ENCODE measurements around the gene PPFIA1.
A peak's percentile ranks its signal among the peaks of the same experiment; 100 is the strongest.
"Not testable (repeated sequence)": the region's sequence is repeated elsewhere in the genome, so short reads cannot be mapped to it uniquely, and the experiment has no call there.

Gene PPFIA1

DNA sequence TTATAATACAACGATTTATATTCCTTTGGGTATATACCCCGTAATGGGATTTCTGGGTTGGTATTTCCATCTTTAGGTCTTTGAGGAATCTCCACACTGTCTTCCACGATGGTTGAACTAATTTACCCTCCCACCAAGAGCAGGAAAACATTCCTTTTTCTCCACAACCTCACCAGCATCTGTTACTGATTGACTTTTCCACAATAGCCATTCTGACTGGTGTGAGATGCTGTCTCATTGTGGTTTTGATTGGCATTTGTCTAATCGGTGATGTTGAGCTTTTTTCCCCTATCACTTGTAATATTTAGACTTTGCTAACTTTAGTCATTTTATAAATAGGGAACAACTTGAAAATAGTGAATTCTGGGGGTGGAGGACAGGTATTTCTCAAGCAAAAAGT, 58.1 kb downstream of the PPFIA1 start:
- no peak for DNase-seq

DNA sequence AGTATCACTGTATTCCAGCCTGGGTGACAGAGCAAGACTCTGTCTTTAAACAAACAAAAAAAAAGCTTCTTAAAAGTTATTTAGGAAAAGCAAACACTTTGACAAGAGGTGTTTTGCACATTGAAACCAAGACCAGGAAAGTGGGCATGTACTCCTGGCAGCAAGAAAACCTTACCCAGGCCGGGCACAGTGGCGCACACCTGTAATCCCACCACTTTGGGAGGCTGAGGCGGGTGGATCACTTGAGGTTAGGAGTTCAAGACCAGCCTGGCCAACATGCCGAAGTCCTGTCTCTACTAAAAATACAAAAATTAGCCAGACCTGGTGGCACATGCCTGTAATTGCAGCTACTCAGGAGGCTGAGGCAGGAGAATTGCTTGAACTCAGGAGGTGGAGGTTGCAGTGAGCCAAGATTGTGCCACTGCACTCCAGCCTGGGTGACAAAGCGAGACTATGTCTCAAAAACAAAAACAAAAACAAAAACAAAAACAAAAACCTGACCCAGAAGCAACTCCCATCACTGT, 60.9 kb downstream of the PPFIA1 start:
- not testable (repeated sequence) for DNase-seq

DNA sequence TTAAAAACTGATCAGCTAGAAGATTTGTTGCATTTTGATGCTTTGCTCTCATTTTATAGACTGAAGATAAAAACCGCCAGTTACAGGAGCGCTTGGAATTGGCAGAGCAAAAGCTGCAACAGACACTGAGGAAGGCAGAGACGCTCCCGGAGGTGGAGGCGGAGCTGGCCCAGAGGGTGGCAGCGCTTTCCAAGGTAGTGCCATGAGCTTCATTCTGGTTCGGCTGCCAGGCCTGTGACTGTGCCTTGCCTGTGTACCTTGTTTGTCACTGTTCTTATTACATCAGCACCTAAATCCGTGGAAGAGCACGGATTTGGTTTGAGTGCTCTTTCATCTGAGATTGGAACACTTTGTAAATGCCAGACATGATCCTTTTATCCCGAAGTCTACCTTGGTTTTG, 61.4 kb downstream of the PPFIA1 start:
- DNase-seq = no peak

DNA sequence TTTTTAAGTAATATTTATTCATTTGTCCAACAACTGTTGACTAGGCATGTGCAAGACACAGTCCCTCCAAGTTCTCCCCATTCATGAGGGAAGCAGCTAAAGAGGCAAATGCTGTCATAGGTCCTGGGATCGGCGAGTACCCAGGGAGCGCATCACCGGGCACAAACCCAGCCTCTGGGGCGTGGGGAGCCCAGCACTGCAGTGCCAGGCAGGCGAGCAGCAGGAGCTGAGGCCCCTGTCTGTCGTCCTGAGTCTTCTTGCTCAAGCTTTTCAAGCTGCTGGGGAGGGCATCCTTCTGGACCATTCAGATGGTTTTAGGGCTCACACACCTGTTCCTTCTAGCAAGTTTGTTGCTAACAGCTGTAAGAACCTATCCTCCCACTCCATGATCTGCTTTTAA, 62.1 kb downstream of the PPFIA1 start:
- DNase-seq = no peak

DNA sequence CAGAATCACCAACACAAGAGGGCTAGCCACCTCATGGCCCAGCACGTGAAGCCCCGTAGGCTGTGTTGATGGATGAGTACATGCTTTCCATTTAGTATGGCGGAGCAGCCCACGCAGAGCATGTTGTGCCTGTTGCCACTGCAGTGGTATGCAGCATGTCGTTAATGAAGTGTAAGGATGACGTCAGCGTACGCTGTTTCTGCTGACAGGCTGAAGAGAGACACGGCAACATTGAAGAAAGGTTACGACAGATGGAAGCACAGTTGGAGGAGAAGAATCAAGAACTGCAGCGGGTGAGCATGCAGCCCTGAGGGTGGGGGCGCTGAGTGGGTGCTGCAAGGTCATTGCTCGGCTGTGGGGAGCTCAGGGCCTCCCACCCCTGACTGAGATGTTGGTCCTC, 62.8 kb downstream of the PPFIA1 start:
- no peak for DNase-seq

DNA sequence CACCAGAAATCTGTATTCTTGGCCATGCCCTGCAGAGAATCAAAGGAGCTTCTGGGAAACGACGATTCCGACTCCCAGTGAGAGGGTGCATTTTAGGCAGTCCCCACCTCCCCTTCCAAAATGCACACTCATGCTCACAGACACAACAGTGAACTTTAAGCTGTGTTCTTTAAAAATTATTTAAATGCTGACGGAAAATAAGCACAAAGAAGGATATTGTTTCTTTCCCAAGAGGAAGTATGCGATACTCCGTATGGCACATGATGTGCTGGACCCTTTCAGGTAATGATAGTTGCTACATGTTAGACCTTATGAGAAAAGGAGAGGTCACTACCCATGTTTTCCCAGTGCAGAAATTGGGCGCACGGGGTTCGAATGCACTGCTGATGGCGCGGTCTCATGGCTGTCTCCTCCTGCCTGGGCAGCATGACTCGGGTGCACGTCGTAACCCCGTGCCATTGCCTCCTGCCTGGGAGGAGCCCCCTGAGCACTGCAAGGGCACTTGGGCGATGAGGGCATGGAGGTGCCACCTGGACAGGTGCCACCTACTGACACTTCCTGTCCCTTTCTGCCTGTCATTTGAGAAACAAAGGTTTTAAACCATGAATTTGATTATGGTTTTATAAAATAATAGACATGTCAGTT, 64.0 kb downstream of the PPFIA1 start:
- no peak for DNase-seq

DNA sequence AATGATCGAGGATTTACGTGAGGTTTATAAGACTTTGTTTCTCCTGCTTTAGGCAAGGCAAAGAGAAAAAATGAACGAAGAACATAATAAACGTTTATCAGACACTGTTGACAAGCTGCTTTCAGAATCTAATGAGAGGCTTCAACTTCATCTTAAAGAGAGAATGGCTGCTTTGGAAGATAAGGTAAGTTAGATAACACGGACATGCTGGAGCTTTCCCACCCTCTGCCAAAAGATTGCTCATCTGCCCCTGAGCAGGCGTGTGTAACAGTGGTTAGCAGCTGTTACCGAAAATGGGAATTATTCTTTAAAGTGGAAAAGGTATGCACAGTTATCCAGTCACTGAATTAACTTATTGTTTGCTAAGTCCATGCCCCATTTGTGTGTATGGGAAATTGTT, 65.0 kb downstream of the PPFIA1 start:
- no peak for DNase-seq

DNA sequence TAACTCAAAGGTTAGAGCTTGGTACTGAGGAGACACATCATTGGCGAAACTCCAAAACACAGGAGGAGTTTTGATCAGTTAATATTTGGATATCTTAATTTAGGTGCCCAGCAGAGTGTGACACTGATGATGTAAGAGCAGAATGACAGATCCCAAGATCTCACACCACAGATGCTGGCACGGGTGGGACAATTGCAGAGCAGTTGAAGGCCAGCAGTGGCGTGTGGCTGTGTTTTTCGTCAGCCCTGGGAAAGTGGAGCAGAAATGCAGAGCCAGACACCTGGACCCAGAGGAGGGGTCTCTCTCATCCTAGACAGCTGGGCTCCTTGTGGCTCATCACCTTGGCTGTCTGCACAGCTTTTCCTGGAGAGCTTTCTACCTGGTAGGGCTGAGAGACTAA, 68.1 kb downstream of the PPFIA1 start:
- no peak for DNase-seq

DNA sequence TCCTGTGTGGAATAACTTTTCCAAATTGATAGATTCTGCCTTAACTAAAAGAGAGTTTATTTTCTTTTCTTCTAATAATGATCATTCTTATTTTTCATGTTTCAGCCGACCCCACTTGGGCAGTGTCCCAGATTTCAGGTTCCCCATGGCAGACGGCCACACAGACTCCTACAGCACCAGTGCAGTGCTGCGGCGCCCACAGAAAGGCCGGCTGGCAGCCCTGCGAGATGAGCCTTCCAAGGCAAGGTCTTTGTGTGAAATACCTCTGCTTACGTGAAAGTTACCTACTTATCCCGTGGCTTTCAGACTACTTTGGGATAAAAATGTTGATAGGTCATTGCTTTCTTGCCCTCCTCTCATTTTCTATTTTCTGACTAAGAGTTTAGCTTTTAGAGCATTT, 68.6 kb downstream of the PPFIA1 start:
- no peak for DNase-seq

DNA sequence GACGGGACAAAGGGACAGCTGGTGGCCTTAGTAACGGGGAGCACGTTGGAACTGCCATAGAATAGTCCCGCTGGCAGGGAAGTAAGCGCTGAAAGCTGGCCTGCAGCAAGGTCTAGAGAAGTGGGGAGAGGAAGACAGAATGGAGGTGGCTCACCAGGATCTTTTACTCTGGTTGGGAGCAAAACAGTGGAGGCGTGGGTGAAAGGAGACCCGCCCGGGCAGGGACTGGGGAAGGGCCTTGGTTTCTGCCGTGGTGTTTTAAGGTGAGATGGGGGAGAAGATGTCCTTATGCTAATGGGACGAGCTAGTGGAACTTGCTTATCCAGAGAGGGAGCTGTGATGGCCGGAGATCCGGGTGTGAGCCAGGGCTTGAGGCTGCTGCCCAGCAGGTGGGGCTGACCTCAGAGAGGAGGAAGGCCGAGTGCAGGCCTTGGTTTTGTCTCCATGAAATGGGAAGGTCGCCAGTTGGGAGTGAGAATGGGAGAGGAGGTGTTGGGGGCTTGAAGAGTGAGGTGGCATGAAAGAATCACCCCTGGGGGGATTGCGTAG, 71.5 kb downstream of the PPFIA1 start:
- DNase-seq = no peak

DNA sequence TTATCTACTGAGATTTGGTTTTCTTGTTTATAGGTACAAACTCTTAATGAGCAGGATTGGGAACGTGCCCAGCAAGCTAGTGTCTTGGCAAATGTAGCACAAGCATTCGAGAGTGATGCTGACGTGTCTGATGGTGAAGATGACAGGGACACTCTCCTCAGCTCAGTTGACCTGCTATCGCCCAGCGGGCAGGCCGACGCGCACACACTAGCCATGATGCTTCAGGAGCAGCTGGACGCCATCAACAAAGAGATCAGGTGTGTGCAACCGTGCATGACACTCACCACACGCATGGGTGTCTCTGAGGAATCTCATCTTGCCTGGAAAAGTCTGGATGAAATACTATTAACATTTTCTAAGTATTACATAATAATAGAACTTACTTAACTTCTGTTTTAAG, 73.1 kb downstream of the PPFIA1 start:
- DNase-seq = no peak

DNA sequence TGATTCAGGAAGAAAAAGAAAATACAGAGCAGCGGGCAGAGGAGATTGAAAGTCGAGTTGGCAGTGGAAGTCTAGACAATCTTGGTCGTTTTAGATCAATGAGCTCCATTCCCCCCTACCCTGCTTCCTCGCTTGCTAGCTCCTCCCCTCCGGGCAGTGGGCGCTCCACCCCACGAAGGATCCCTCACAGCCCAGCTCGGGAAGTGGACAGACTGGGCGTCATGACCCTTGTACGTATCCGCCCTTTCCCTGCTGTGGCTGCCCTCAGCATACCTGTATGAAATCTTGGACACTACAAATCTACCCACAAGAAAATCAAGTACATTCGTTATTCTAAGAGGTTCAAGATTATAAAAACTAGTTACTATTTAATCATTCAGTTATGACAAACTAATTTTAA, 77.7 kb downstream of the PPFIA1 start:
- no peak for DNase-seq

DNA sequence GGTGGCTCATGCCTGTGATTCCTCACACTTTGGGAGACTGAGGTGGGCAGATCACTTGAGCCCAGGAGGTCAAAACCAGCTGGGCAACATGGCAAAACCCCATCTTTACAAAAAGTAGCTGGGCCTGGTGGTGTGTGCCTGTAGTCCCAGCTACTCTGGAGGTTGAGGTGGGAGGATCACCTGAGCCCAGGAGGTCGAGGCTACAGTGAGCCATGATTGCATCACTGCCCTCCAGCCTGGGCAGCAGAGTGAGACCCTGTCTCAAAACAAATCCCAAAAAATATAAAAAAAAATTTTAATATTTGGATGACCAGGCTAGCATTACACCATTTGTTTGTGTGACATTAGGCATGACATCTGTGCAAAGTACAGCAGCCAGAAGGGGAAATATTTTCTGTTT, 78.1 kb downstream of the PPFIA1 start:
- DNase-seq = no peak

DNA sequence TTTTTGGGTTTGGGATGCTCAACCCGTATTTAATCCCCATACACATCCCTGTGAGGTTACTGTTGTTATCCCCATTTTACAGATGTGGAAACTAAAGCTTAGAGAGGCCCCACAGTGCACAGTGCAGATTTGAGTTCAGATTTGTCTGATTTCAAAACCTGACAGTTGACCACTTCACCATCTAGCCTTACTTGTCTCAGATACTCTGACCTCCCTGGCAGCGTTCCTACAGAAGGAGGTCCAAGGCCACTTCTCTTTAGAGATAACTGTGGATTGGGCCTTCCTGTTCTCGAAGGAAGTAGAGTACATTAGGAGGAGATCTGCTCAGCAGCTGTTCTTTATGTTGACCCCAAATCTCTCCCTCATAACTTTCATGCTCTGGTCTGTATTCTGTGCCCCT, 81.2 kb downstream of the PPFIA1 start:
- DNase-seq = no peak

DNA sequence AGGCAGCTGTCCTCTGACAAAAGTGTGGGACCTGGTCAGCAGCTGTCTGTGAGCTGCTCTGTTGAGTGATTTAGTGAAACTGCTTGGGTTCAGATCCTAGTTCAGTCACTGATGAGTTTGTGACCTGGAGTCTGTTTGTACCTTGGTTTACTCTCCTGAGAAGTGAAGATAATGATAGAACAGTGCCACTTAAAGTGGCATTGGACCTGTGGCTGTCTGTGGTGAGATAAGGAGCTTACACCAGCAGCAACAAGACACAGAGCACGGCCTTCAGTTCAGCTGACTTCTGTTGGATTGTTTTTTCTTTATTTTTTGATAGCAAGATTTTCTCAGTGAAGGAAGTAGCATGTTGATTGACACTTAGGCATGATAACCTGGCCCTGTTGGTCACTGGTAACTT, 81.6 kb downstream of the PPFIA1 start:
- DNase-seq = no peak

DNA sequence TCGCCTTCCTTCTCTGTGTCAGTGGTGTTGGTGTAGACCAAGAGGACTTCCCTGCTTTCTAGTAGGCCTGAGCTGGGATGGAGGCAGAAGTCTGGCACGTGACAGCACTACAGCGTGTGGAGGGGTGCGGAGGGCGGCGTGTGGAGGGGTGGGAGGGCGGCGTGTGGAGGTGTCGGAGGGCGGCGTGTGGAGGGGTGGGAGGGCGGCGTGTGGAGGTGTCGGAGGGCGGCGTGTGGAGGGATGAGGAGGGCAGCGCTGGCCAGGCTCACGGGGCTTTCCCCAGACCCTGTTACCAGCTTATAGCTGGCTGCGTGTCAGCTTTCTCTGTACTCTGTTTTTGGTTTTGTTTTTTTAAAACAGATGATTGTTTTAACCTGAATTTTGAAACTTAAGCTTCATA, 82.1 kb downstream of the PPFIA1 start:
- DNase-seq = peak in 1 of 2 donors; percentile 5

DNA sequence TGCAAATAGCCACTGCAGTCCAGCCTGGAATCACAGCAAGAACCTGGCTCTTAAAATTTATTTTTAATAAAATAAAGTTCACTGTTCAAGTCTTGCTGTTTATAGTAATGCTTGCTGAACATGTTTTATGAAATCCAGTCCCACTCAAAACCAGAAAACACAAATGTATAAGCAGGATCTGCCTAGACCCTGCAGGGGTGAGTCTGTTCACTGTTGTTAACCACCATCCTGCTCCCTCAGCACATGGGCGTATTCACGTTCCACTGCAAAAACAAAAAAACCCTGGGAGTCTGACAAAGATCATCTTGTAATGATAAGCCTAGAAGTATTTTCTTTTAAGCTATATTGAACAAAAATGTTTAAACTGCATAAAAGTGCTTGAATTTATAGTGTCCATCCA, 82.8 kb downstream of the PPFIA1 start:
- no peak for DNase-seq

DNA sequence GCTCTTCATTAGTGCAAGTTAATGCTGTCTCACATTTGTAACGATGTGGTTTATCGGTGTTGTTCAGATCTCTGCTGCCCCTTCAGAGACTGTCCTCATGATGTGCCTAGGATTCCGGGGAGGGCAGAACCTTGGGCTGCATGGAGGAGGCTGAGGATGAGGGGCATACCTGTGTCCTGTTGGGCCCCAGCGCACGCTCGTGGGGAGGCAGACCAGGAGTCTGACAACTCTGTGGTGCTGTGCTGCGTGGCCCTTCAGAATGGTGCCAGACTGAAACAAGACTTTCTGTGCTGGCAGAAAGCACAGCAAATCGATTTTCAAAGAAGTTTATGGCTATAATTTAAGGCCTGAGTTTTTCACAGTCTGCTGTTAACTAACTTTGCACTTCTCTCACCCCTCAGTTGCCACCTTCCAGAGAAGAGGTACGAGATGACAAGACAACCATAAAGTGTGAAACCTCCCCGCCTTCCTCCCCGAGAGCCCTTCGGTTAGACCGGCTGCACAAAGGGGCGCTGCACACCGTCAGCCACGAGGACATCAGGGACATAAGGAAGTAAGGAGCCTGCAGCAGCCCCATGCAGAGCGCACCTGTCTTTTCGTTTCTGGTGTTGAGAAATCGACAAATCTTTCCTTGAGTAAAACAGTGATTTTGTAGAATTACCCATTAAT, 83.5 kb downstream of the PPFIA1 start:
- peak in 1 of 2 donors; percentile 8 for DNase-seq

DNA sequence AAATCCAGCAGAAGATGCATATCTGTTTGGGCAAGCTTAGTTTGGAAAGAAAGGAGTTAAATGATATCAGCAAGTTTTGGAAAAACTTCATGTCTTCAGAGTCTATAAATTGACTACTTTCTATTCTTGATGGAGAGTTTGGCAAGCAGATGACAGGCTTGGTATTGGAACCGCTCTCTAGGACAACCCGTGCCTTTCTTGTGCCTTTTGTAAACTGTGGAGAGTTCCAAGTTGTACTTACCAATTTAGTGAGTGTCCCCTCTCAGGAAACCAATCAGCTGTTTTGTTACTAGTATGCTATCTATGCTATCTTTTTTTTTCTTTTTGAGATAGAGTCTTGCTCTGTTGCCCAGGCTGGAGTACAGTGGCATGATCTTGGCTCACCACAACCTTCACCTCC, 84.1 kb downstream of the PPFIA1 start:
- no peak for DNase-seq

DNA sequence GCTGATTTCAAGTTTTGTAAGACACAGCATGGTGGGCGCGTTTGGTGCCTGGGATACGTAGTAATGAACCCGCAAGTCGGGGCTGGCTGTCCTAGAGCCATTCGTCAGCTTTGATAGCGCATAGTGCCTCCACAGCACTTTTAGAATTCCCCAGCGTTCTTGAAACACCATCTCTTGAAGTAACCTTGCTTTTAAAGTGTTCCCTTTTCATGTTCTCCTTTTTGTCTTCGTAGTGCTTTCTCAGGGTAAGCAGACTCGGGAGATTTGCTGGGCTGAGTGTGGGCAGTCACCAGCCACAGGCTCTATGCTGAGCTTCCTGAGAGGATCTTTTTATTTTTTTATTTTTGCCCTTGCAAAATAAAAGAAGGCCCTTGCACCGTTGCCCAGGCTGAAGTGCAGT, 88.3 kb downstream of the PPFIA1 start:
- DNase-seq = no peak

DNA sequence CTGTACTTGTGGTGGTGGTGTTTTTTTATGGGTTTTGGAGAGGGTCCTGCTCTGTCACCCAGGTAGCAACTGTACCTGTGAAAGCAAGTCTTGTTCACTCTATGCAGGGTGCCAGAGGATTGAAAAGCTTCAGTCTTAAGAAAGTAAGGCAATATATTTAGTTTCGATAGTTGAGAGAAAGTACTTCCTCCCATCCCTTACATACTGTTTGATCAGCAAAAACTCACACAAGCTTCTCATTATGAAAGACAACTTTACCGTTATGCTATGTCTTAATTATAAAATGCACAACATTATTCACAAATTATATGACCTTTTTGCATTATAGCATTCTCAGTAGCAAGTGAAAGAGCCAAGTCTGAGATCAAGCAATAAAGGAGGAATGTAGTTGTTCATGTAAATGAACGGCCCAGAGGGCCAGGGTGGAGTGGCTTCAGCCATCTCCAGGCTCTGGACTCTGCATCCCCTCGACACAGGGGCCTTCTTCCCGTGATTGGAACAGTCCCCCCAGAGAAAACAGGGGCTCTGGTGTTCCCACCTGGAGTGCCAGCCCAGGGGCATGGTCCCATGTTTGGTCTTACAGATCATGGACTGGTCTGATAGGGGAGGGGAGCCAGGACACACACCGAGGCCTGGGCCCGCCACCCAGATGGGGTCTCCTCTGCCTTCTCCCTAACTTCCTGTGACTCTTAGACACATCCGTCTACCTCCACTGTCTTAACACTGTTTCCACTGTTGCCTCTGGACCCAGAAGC, 89.1 kb downstream of the PPFIA1 start:
- DNase-seq = no peak

DNA sequence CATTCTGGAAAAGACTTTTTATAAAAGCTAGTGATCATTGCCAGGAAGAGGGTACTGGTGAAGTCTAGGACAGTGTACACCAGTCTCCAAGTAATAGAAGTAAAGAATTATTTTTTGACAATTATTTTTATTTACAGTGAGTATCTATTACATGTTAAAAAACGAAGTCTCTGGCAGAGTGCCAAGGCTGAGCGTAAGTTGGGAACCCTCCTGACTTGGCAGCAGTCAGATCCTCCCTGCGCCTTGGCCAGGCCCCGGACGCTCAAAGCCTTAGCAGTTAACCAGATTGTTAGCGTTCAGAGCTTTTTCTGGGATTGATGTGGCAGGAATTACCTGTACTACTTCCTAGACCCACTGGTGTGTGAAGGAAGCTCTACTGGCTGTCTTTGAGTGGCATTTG, 89.7 kb downstream of the PPFIA1 start:
- DNase-seq = no peak

DNA sequence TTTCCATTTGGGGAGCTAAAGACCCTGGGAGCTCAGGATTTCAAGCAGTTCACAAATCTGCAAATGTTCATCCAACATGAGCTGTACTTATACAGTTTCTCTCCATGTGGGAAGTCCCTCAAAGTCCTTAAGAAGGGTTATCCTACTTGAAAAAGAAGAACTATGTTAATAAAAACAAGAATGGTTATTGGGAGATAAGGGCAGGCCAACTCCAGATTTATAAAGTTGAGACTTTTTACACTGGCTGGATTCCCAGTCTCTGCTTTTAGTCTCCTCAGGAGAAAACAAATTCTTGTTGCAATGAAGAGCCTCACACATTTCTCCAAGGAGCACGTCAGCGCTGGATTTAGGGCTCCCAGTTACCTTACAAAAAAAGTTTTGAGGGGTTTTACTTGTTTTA, 93.7 kb downstream of the PPFIA1 start:
- no peak for DNase-seq

Data from CD4-positive, alpha-beta T cell treated with Interferon alpha-2 for 1 hour (primary cell).